ENCODE measurements around the gene HLA-DMA. TPM values are rescaled to one million over a fixed set of nuclear protein-coding genes. Genes with fewer than 3 reads are reported as not detected.

HLA-DMA gene
- total and polyA plus RNA-seq, 2 of the 13 experiments (the other 11 are each of a cell fraction or from before 2014, with no cell fraction given) = 0.70 to 0.71 TPM

GRCh38 chr6:32967151-32968091 is 14.5 kb upstream of the HLA-DMA start (continued):
- no peak for TF ChIP-seq ZSCAN5A (CRISPR knock-in tag; IDR thresholded peaks at IDR 0.05; ENCODE audit: borderline replicate concordance)
- TF ChIP-seq ZNF33B (CRISPR knock-in tag; IDR thresholded peaks at IDR 0.05) = no peak
- no peak for TF ChIP-seq ZNF234 (CRISPR knock-in tag; conservative IDR thresholded peaks at IDR 0.05)
- no peak for TF ChIP-seq ZEB1 (IDR thresholded peaks at IDR 0.05; ENCODE audit: insufficient replicate concordance, low read depth)
- no peak for TF ChIP-seq MXD4 (CRISPR knock-in tag; IDR thresholded peaks at IDR 0.05)
- no peak for TF ChIP-seq CHD4 (IDR thresholded peaks at IDR 0.05; ENCODE audit: borderline replicate concordance, low read length)
- TF ChIP-seq FOSL2 (CRISPR knock-in tag; IDR thresholded peaks at IDR 0.05) = no peak
- no peak for TF ChIP-seq ZNF572 (CRISPR knock-in tag; IDR thresholded peaks at IDR 0.05)
- TF ChIP-seq ZNF530 (CRISPR knock-in tag; IDR thresholded peaks at IDR 0.05; ENCODE audit: low read depth) = no peak
- no peak for TF ChIP-seq ZNF329 (CRISPR knock-in tag; IDR thresholded peaks at IDR 0.05; ENCODE audit: low read depth)
- TF ChIP-seq ZNF512 (CRISPR knock-in tag; IDR thresholded peaks at IDR 0.05) = no peak
- TF ChIP-seq EEA1 (CRISPR knock-in tag; IDR thresholded peaks at IDR 0.05; ENCODE audit: borderline replicate concordance) = no peak
- TF ChIP-seq, protein P1, sequence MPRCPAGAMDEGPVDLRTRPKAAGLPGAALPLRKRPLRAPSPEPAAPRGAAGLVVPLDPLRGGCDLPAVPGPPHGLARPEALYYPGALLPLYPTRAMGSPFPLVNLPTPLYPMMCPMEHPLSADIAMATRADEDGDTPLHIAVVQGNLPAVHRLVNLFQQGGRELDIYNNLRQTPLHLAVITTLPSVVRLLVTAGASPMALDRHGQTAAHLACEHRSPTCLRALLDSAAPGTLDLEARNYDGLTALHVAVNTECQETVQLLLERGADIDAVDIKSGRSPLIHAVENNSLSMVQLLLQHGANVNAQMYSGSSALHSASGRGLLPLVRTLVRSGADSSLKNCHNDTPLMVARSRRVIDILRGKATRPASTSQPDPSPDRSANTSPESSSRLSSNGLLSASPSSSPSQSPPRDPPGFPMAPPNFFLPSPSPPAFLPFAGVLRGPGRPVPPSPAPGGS (CRISPR knock-in tag; IDR thresholded peaks at IDR 0.05) = no peak
- no peak for TF ChIP-seq DMAP1 (CRISPR knock-in tag; IDR thresholded peaks at IDR 0.05)
- no peak for TF ChIP-seq SMAD1 (CRISPR knock-in tag; IDR thresholded peaks at IDR 0.05; ENCODE audit: borderline replicate concordance, low read depth)
- TF ChIP-seq, protein P2, sequence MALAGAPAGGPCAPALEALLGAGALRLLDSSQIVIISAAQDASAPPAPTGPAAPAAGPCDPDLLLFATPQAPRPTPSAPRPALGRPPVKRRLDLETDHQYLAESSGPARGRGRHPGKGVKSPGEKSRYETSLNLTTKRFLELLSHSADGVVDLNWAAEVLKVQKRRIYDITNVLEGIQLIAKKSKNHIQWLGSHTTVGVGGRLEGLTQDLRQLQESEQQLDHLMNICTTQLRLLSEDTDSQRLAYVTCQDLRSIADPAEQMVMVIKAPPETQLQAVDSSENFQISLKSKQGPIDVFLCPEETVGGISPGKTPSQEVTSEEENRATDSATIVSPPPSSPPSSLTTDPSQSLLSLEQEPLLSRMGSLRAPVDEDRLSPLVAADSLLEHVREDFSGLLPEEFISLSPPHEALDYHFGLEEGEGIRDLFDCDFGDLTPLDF (CRISPR knock-in tag; IDR thresholded peaks at IDR 0.05) = no peak
- no peak for TF ChIP-seq ZFY (CRISPR knock-in tag; IDR thresholded peaks at IDR 0.05)
- no peak for TF ChIP-seq HHEX (CRISPR knock-in tag; IDR thresholded peaks at IDR 0.05)
- TF ChIP-seq ELF3 (CRISPR knock-in tag; IDR thresholded peaks at IDR 0.05) = peak; percentile 89
- no peak for TF ChIP-seq ZNF652 (CRISPR knock-in tag; IDR thresholded peaks at IDR 0.05; ENCODE audit: borderline replicate concordance, low read depth)
- TF ChIP-seq, protein P3, sequence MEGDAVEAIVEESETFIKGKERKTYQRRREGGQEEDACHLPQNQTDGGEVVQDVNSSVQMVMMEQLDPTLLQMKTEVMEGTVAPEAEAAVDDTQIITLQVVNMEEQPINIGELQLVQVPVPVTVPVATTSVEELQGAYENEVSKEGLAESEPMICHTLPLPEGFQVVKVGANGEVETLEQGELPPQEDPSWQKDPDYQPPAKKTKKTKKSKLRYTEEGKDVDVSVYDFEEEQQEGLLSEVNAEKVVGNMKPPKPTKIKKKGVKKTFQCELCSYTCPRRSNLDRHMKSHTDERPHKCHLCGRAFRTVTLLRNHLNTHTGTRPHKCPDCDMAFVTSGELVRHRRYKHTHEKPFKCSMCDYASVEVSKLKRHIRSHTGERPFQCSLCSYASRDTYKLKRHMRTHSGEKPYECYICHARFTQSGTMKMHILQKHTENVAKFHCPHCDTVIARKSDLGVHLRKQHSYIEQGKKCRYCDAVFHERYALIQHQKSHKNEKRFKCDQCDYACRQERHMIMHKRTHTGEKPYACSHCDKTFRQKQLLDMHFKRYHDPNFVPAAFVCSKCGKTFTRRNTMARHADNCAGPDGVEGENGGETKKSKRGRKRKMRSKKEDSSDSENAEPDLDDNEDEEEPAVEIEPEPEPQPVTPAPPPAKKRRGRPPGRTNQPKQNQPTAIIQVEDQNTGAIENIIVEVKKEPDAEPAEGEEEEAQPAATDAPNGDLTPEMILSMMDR (CRISPR knock-in tag; IDR thresholded peaks at IDR 0.05) = peak; percentile 82
- no peak for TF ChIP-seq IRF9 (CRISPR knock-in tag; IDR thresholded peaks at IDR 0.05; ENCODE audit: borderline replicate concordance)
